ENCODE data around the gene DGUOK.
"Not testable (repeated sequence)": the region's sequence is repeated elsewhere in the genome, so short reads cannot be mapped to it uniquely, and the experiment has no call there.

Gene DGUOK

GRCh38 chr2:73926493-73927327 is at the start of gene DGUOK:
DGUOK (plus strand) TSS chr2:73926880; CDS start chr2:73926911, 31 bp downstream.
- DNase-seq (ENCODE audit: extremely low read depth in 1 of 2, low read depth in 1 of 2): peak; percentile 93 to 98

GRCh38 chr2:73877071-73877802 is 49.4 kb upstream of the DGUOK start:
- DNase-seq (ENCODE audit: extremely low read depth in 1 of 2, low read depth in 1 of 2): no peak

GRCh38 chr2:73877984-73878383 is 48.7 kb upstream of the DGUOK start:
- DNase-seq (ENCODE audit: extremely low read depth in 1 of 2, low read depth in 1 of 2): not testable (repeated sequence)

- no peak for DNase-seq (ENCODE audit: extremely low read depth in 1 of 2, low read depth in 1 of 2)
Measured at GRCh38 chr2:73885406-73885805, 41.3 kb upstream of the DGUOK start.

GRCh38 chr2:73886357-73886756 is 40.3 kb upstream of the DGUOK start:
- peak in 1 of 2 donors; percentile 49 for DNase-seq (ENCODE audit: extremely low read depth in 1 of 2, low read depth in 1 of 2)

- DNase-seq (ENCODE audit: extremely low read depth in 1 of 2, low read depth in 1 of 2): not testable (repeated sequence)
Measured at GRCh38 chr2:73887596-73888353, 38.9 kb upstream of the DGUOK start.

- DNase-seq (ENCODE audit: extremely low read depth in 1 of 2, low read depth in 1 of 2): no peak
Measured at GRCh38 chr2:73888388-73888787, 38.3 kb upstream of the DGUOK start.

GRCh38 chr2:73889206-73889605 is 37.5 kb upstream of the DGUOK start:
- no peak for DNase-seq (ENCODE audit: extremely low read depth in 1 of 2, low read depth in 1 of 2)

- no peak for DNase-seq (ENCODE audit: extremely low read depth in 1 of 2, low read depth in 1 of 2)
Measured at GRCh38 chr2:73890301-73891092, 36.2 kb upstream of the DGUOK start.

GRCh38 chr2:73891276-73891901 is 35.3 kb upstream of the DGUOK start:
- no peak for DNase-seq (ENCODE audit: extremely low read depth in 1 of 2, low read depth in 1 of 2)

GRCh38 chr2:73892631-73893329 is 33.9 kb upstream of the DGUOK start, which contains the start of gene ACTG2:
ACTG2 (plus strand) TSS chr2:73893008; CDS start chr2:73901312, 8,304 bp downstream.
- DNase-seq (ENCODE audit: extremely low read depth in 1 of 2, low read depth in 1 of 2): no peak

GRCh38 chr2:73893764-73894474 is 32.8 kb upstream of the DGUOK start:
- no peak for DNase-seq (ENCODE audit: extremely low read depth in 1 of 2, low read depth in 1 of 2)

- DNase-seq (ENCODE audit: extremely low read depth in 1 of 2, low read depth in 1 of 2): no peak
Measured at GRCh38 chr2:73894475-73894850, 32.2 kb upstream of the DGUOK start.

GRCh38 chr2:73894877-73895276 is 31.8 kb upstream of the DGUOK start:
- DNase-seq (ENCODE audit: extremely low read depth in 1 of 2, low read depth in 1 of 2): no peak

- DNase-seq (ENCODE audit: extremely low read depth in 1 of 2, low read depth in 1 of 2): no peak
Measured at GRCh38 chr2:73895473-73895872, 31.2 kb upstream of the DGUOK start.

GRCh38 chr2:73896362-73897239 is 30.1 kb upstream of the DGUOK start:
- peak in 1 of 2 donors; percentile 65 for DNase-seq (ENCODE audit: extremely low read depth in 1 of 2, low read depth in 1 of 2)

- no peak for DNase-seq (ENCODE audit: extremely low read depth in 1 of 2, low read depth in 1 of 2)
Measured at GRCh38 chr2:73897240-73897583, 29.5 kb upstream of the DGUOK start.

GRCh38 chr2:73897934-73898333 is 28.7 kb upstream of the DGUOK start:
- DNase-seq (ENCODE audit: extremely low read depth in 1 of 2, low read depth in 1 of 2): no peak

All from stimulated activated CD8-positive, alpha-beta memory T cell treated with anti-CD3 and anti-CD28 coated beads, Interleukin-7, amount 100 ng/mL, for 48 hours (primary cell).